ENCODE results near the gene CEL.

DNA sequence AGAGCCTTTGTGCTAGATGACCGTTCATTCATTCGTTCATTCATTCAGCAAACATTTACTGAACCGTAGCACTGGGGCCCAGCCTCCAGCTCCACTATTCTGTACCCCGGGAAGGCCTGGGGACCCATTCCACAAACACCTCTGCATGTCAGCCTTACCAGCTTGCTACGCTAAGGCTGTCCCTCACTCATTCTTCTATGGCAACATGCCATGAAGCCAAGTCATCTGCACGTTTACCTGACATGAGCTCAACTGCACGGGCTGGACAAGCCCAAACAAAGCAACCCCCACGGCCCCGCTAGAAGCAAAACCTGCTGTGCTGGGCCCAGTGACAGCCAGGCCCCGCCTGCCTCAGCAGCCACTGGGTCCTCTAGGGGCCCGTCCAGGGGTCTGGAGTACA is 6.0 kb downstream of the CEL start:
- TF ChIP-seq TAF1 (IDR thresholded peaks at IDR 0.05; ENCODE audit: borderline replicate concordance, low read depth, low read length) (no peak), POLR2A (IDR thresholded peaks at IDR 0.05; ENCODE audit: low read depth, low read length) (no peak)

All from GM12892 (cell line).